NCI-H446 (cell line): Measurements from ENCODE around the gene CCDC83.

Source experiments
- DNase-seq, 2 experiments: peaks; one replicate each; lab custom pipeline; 2025; lab: John Stamatoyannopoulos, UW

Gene CCDC83

DNA sequence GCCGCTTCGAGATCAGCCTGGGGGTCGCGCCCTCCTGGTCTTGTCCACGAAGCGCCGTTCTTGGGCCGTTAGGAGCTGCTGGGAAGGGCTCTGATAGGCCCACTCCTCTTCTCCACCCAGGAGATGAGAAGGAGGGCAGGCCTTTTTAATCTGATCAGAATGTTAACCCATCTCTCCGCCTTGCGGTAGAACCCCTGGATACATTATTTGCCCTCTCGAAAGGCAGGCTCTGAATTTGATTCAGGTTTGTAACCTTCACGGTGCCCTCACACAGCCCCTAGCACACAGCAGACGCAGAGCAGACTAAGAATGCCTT lies at the start of gene CCDC83:
Gene CCDC83 (plus strand): TSS at position 43 of the 316 bp plus-strand sequence. CDS start 9,741 bp downstream, outside the sequence.
- no peak for DNase-seq

DNA sequence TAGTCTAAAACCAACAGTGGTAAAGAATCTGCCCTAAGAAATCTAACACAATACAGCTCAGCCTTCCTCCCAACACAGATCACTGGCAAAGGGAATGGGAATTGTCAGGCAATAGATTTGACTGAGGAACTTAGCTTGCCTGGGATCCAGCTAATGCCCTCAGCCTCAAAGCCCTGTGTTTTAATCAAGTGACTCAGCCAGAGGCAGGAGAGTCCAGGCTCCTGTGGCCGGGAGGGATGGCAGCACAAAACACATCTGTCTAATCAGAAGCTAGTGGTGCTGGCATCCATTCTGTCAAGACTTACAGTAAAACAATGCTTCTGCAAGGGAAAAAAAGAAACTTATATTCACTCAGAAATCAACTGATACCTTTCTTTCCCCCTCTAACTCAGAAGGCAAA lies 49.8 kb upstream of the CCDC83 start:
- DNase-seq = no peak

DNA sequence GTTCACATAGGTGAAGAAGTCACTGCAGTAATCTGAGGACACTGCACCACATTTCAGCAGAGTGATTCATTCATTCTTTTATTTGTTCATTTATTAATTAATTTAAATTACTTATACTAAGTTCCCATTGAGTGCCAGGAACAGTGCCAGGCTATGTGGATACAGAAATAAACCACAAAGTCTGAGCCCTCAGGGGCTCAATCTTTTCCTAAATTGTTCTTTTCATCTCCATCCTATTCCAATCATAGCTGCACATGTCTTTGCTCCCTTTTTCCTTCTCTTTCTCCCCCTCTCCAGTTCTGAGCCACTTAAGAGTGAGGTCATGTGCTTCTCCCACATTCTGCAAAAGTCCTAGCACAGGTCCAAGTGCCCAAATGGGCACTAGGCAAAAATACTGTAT lies 49.2 kb upstream of the CCDC83 start:
- no peak for DNase-seq

DNA sequence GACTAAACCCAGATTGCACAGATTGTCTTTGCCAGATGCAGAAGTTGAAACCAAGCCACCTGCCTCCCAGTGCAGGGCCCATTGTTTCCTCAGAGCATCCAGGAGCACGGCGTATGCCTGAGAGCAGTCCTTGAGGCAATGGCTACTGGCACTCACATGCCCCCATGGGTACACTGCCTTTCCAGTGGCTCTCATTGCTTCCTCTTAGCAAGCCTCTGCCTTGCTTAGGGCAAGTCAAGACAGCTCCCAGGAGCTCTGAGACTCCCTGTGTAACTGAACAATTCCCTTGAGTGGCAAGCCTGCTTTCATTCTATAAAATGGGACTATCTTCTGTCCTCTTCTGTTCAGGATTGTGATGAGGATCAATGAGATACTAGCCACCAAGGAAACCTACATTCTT lies 48.3 kb upstream of the CCDC83 start:
- no peak for DNase-seq

DNA sequence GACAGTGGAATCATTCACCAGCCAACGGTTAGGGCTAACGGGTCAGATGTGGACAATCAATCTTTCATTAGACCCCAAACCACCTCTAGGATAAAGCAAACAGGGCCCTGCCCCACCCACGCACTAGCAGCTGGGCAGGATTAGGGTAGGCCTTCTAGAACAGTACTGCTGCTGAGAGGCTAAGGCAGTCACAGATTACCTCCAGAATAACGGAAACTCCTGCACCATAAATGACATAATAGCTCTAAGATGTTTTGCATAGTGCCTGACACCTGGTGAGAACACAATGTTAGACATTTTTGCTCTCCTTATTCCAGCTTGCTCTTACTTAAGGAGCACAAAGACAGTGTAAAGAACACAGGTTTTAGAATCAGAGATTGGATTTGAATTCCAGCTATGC lies 46.0 kb upstream of the CCDC83 start:
- no peak for DNase-seq

DNA sequence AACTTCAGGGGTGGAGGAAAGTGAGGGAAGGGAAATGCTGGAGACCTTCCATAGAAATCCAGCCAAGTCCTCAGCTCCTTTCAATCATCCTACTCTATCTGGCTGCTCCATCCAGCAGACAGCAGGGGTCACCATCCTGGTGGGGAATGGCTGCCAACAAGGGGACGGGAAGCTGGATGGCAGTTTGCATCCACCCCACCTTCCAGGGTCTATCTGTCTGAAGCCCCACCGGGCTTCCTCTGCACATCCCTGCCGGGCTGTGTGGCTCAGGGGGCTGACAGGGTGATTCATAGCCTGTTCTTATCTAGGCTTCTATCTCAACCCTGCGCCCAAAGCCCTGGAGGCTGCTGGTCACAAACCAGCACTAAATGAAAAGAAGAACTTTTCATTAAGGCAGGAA lies 45.3 kb upstream of the CCDC83 start:
- no peak for DNase-seq

DNA sequence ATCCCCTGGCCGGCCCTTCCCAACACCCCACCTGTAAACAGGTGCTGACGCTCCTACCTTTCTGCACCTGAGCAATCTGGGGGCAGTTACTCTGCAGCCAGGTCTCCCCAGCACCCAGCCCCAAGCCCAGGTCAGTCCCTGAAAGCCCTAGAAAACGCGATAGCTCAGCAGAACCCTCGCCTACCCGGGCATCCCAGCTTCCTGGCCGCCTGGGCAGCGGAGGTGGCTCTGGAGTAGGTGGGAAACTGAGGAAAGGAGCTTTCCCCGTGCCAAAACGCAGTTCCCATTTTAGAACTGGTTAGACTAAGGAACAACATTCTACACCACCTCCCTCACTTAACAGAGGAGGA lies 44.7 kb upstream of the CCDC83 start:
- no peak for DNase-seq

DNA sequence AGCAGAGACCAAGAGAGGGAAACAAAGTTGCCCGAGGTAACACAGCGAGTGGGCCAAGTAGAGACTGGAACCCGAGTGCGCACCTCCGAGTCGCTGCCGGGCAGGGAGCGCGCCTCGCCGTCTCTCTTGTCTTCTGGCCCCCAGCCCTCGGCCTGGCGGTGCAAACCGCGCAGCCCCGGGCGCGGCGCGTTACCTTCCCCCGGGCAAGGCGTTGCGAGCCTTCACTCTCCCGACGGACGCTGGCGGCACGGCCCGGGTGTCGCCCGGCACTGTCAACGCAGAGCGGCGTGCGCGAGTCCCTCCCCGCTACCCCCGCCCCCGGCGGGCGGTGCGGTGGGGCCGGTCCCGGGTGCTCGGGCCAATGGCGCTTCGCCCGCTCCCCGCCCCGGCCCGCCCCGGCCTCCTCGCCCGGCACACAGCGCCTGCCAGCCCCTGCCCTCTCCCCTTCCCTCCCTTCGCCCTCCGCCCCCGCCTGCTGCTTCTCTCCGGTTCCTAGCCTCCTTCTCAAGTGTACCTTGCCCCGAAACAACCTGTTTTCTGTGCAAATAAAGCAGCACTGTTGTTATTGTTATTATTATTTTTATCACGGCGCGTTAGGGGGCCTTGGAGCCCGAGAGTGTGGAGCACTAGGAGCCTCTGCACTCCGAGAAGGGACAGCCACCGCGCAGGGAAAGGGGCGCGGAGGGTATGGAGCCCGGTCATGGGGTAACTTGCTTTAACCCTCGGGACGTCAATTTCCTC lies 44.1 kb upstream of the CCDC83 start, which contains the start of gene SYTL2:
Gene SYTL2 (minus strand): TSS at position 271 of the 741 bp plus-strand sequence. CDS start 53,416 bp downstream, outside the sequence.
- peak in 1 of 2 experiments; percentile 48 for DNase-seq

DNA sequence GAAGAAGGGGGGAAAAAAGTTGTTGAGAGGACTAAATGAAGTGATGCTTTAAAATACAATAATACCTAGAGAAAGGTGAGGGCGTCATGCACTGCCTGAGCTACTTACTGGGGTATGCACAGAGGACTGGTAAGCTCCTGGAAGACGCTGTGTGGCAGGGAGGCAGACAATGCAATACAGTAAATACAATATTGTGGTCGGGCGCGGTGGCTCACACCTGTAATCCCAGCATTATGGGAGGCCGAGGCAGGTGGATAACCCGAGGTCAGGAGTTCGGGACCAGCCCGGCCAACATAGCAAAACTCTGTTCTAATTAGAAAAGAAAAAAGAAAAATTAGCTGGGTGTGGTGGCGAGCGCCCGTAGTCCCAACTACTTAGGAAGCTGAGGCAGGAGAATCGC lies 43.6 kb upstream of the CCDC83 start:
- no peak for DNase-seq

DNA sequence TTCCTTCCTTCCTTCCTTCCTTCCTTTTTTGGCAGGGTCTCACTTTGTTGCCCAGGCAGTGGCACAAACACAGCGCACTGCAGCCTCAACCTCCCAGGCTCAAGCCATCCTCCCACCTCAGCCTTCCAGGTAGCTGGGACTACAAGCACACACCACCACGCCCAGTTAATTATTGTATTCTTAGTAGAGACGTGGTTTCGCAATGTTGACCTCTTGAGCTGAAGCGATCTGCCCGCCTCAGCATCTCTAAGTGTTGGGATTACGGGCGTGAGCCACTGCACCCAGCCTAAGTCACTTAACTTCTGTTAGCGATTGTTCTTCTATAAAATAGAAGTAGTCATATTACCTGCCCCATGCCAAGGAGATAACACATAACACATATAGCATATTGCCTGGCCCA lies 41.5 kb upstream of the CCDC83 start:
- DNase-seq = no peak

DNA sequence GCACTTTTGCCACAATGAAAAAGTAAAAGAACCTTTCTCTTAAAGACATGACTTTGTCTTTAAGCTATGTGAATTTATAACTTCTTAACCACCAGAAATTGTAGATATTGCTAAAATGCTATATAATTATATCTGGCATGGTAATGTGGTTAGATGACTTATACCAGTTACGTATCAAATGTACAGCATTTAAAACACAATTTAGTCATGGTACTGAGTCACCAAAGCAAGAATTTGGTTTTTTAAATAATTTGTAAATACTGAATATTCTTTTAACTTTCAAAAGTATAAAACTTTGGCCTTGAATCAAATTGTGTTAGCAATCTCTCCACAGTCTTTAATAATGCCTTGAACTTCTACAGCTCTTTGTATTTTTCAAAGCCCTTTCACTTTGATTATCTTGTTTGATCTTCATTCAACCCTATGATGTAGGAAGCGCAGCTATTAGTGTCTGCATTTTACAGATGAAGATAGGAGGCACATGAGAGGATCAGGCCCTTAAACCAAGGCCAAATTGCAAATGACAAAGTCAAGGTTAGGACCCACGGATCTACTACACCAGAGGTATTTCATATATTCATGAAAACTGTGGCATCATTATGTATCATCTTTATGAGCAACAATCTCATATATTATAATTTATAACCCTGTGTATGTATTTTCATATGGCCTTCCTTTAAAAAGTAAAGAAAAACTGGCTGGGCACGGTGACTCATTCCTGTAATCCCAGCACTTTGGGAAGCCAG lies 39.8 kb upstream of the CCDC83 start:
- no peak for DNase-seq

DNA sequence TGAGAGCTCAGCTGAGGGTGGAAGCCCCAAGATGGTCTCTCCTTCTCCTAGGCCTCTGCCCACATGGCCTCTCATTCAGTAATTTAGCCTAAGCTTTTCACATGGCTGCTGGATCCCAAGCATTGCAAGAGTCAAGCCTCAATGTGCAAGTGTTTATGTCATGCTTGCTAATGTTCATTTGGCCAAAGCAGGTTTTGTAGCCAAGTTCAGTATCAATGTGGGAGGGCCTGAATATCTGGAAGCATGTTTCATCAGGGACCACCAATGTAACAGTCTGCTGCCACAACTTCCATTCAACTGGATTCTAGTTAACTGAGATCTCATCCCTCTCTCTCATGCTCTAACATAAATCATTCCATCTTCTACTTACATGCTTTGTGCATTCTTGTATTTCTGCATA lies 35.7 kb upstream of the CCDC83 start:
- DNase-seq = no peak

DNA sequence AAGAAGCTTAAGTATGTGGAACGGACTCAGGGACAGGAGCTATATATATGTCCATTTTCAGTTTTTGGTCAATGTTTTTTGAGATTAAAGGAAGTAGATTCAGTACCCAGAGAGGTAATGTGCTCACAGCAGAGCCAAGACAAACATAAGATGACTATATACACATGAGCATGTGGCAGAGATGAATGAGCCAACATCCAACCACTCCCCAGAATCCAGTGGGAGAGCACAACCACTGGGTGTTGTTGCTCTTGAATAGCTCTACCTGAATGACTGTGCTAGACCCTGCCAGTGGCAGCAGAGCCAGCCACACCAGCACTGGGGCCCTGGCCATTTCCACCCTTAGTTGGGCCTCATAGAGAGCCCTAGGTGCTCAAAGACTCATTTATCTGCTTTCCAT lies 33.5 kb upstream of the CCDC83 start:
- DNase-seq = no peak

DNA sequence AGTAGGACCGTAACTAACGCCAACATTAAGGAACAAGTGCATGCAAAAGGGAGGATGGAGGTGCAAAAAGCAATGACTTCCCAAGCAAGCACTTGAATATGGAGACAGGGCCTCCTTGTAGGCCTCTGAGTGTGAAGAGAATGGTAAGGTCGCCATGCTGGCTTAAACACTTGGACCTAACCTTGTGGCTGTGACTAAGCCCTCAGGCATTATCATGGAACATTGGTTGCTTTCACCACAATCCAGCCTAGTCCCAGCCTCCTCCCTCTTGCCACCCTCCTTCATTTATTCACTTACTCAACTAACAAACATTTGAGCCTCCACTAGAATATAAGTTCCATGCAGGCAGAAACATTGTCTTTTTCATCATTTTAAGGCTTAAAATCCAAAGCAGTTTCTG lies 32.4 kb upstream of the CCDC83 start:
- no peak for DNase-seq

DNA sequence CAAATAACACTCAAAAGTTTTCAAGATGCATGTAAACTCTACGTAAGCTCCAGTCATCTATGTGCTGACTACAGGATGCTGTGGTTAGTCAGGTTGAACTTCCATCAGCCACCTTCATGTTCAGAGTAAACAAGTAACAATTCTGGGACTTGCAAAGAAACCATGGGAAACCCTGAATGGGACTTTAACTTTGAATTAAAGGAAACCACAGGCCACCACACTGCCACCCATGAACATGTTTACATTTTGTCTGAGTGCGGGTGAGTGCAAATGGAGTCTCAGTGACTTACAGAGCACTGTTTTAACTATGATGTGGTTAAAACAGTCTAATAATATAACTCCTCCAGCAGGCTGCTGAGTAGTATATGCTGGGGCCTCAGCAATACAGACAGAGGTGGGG lies 31.4 kb upstream of the CCDC83 start:
- DNase-seq = no peak

DNA sequence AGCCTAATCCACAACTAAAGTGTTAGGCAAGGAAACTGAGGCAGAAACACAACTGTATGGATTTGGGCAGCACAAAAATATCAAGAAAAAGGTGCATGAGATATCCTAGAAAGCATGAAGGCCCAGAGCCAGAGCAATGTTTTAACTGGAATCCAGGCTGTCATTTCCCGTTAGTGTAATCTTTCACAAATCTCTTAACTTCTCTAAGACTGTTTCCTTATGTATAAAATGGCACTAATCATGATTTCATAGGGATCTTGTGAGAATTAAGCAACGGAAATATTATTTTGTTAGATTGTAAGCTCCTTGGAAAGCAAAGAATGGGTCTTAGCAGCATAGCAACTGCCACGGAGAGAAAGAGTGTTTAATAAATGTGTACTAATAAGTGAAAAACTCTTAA lies 29.6 kb upstream of the CCDC83 start:
- no peak for DNase-seq

DNA sequence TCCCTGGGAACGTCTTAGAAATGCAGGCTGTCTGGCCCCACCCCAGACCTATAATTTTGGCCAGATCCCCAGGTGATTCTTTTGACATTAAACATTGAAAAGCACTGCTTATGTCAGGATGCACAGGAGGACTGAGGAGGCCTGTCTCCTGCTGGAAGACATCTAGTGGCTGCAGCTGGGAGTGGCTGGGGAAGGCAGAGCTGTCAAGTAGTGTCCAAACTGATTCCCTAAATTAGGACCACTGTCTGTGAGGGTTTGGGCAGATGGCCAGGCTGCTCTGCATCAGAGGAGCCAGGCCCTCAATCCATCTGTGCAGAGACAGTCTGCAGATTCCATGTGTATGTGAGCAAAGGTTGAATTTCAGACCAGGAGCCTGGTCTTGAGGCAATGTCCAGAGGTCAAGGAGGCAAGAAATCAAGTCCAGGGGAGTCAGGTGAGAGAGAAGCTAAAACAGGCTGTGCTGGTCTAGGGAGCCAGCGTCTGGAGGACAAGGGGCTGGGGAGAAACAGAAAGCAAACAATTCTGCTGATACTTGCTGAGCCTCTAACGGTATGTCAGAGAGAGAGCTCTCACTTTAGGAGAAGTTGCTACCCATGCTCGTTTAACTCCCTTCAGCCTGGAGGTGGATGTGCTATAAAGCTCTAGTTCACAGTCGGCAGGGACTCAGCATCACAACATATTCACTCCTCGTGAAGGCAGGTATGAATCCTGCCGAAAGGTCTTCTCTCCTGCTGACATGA lies 28.9 kb upstream of the CCDC83 start:
- DNase-seq = peak in 1 of 2 experiments; percentile 37

DNA sequence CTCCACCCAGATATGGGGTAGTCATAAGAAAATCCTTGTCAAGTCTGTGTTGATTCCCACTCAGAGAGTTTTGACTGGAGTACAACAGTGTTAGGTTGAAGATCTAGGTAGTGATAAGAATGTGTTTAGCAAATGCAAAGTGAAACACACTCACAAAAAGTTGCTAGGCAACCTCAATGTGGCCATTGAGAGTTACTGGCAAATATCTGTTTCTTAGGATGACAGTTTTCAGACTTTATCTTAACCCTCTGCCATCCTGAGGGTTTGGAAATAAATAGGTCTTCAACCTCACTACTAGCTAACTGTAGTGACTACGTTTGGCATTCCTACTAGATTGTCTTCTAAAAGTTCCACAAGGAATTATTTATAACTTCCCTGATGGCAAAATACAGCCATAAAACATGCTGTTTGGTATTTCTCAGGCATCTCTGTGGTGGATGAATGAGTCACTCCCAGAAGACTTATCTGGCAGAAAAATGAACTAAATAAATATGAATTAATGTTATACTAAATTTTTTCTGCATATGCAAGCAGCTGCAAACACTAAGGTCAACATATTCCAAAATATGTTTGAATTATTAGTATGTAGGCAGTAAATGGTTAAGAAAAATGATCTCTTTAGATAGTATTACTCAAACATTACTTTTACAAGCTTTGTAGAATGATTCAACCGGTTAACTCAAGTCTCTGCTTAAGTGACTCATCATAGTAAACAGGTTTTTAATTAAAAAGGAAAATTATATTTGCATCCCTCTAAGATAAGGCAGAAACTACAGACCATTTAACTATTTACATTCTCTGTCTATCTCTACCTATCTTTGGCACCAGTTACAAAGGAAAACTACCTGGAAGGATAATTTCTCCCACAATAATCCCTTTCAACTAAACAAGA lies 27.2 kb upstream of the CCDC83 start:
- no peak for DNase-seq

DNA sequence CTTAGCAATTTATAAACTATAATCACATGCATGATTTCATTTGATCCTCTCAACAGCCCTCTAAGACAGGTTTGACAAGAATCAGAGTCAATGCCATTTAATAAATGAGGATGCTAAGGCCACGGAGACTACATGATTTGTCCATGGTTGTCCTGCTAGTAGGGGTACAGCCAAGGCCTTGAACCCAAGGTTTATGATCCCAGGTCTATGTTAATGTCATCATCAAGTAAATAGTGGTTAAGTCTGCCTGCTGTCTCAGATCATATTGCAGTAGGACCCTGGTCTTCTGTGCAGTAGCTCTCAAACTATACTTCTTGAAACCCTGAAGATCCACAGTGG lies 26.6 kb upstream of the CCDC83 start:
- no peak for DNase-seq

DNA sequence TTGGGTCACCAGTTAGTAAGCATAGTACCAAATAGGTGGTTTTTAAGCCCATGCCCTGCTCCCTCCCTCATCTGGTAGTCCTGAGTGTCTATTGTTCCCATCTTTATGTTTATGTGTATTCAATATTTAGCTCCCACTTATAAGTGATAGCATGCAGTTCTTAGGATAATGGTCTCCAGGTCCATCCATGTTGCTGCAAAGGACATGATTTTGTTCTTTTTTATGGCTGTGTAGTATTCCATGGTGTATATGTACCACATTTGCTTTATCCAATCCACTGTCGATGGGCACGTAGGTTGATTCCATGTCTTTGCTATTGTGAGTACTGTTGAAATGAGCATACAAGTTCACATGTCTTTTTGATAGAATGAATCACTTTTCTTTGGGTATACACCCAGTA lies 26.0 kb upstream of the CCDC83 start:
- DNase-seq = no peak

DNA sequence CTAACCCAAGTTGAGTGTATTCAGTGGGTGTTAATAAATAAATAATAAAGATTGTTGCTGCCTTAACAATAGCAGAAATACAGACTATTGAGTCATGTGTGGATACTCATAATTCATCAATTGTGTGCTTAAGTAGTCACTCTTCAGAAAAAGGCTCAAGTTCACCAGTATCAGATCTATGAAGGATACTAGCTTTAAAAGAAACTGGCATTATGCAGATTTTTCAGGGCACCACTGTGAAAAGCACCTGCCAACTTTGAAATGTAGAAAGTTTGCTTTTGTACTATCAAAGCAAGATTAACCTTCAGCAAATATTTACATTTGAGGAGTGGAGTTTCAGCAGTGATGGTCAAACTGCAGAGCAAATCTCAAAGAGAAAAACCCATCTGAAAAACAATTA lies 24.1 kb upstream of the CCDC83 start:
- DNase-seq = no peak

DNA sequence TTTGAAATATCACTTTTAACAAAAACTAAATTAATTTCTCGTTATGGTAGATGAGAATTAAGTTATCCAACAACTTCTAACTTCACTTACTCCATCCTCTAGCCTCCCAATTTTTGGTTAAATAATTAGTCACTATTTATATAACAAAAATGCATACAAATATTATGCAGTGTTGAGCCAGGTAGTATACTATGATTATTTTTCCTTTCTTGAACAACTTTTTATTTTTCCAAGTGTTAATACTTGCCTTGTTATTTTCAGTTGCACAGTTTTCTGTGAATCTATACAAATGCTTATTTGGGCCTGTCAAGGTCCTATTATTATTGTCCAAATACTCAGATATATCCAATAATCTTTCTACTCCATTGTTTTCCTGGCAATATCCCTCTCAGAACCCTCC lies 19.9 kb upstream of the CCDC83 start:
- DNase-seq = no peak
